Endothelial cell of umbilical vein (primary cell): ENCODE measurements around the gene THEM4. TPM values are rescaled to one million over a fixed set of nuclear protein-coding genes. Genes with fewer than 3 reads are reported as not detected.

ENCODE experiments used
- BruUV-seq: library from RNA; stranded (reverse); fragments of 400-500 nt; replicated peaks from 2 replicates; lab custom pipeline; 2021; lab: Mats Ljungman, UMichigan
- CTCF ChIA-PET: fragments of 300-600, 350-600 bp; sonication (Branson Sonifier 250); formaldehyde crosslinking; loops from one replicate; lab custom pipeline; 2021; ENCODE audit warnings: antibody characterized with exemption, inconsistent platforms; lab: Charles Lee
- POLR2A ChIA-PET: fragments of 300-600, 350-600 bp; sonication (Branson Sonifier 250); formaldehyde crosslinking; loops from one replicate; lab custom pipeline; 2021; ENCODE audit warnings: antibody characterized with exemption, inconsistent platforms; lab: Charles Lee
- DNase-seq: peaks from one replicate; pipeline ENCODE4 v3.0.0-alpha.2; 2011; ENCODE audit warnings: low read depth, low spot score
- FAIRE-seq: peaks from 2 replicates; lab custom pipeline; 2011; peaks lifted over from hg19 to GRCh38; lab: Jason Lieb, UNC
- H2AFZ ChIP-seq: 2 replicates; pipeline ENCODE4 v1.6.0; 2012; ENCODE audit warnings: low read depth, low read length, control low read depth, inconsistent platforms
- H3K27ac ChIP-seq: 2 replicates; pipeline ENCODE4 v1.5.1; 2011; ENCODE audit warnings: low read depth, mild to moderate bottlenecking, control low read depth, low read length, moderate library complexity; ENCODE audit not compliant: insufficient read depth
- H3K27me3 ChIP-seq, 2 experiments: 2 replicates each; pipeline versions ENCODE4 v1.6.0 to v1.6.1; 2011; ENCODE audit warnings: low read length in 2 of 2, mixed read lengths in 1 of 2; ENCODE audit not compliant: control insufficient read depth in 2 of 2, insufficient read depth in 2 of 2
- H3K36me3 ChIP-seq, 2 experiments: 2 replicates in 1 of 2; 3 replicates in 1 of 2; pipeline ENCODE4 v1.5.1; 2011; ENCODE audit warnings: low read length in 2 of 2, mild to moderate bottlenecking in 1 of 2, moderate library complexity in 1 of 2; ENCODE audit not compliant: control insufficient read depth in 2 of 2, insufficient read depth in 2 of 2; ENCODE audit errors: extremely low read depth in 1 of 2
- H3K4me1 ChIP-seq: 3 replicates; pipeline ENCODE4 v1.5.1; 2011; ENCODE audit warnings: mild to moderate bottlenecking, low read length; ENCODE audit not compliant: control insufficient read depth, insufficient read depth; ENCODE audit errors: extremely low read depth
- H3K4me2 ChIP-seq: 2 replicates; pipeline ENCODE4 v1.6.1; 2011; ENCODE audit warnings: low read length, control low read depth, mixed read lengths; ENCODE audit not compliant: insufficient read depth
- H3K4me3 ChIP-seq, 3 experiments: fragments of 200-600 bp in 1 of 3; sonication (generic), shearing (Covaris generic) in 1 of 3; replicated peaks in 1 of 3; 2 replicates each; pipeline ENCODE4 v1.5.1; 2011 to 2016; ENCODE audit warnings: control low read depth in 3 of 3, low read length in 3 of 3, mild to moderate bottlenecking in 2 of 3, inconsistent platforms in 1 of 3, low read depth in 1 of 3, moderate library complexity in 1 of 3; ENCODE audit not compliant: insufficient read depth in 1 of 3
- H3K79me2 ChIP-seq: 2 replicates; pipeline ENCODE4 v1.6.0; 2012; ENCODE audit warnings: low read length, inconsistent platforms; ENCODE audit not compliant: control insufficient read depth, insufficient read depth
- H3K9ac ChIP-seq: replicated peaks from 2 replicates; pipeline ENCODE3; 2011; ENCODE audit warnings: low read length, control low read depth; ENCODE audit not compliant: insufficient read depth; ENCODE audit errors: extremely low read depth
- H3K9me1 ChIP-seq: replicated peaks from 3 replicates; pipeline ENCODE4 v1.6.0; 2011; ENCODE audit warnings: mild to moderate bottlenecking, low read length; ENCODE audit not compliant: control insufficient read depth, insufficient read depth; ENCODE audit errors: extremely low read depth
- H3K9me3 ChIP-seq: replicated peaks from 2 replicates; pipeline ENCODE4 v1.5.1; 2012; ENCODE audit warnings: low read length, inconsistent platforms; ENCODE audit not compliant: control insufficient read depth, insufficient read depth
- H4K20me1 ChIP-seq: replicated peaks from 2 replicates; pipeline ENCODE3; 2011; ENCODE audit warnings: mild to moderate bottlenecking, low read length; ENCODE audit not compliant: control insufficient read depth, insufficient read depth; ENCODE audit errors: extremely low read depth
- EZH2 ChIP-seq: IDR thresholded peaks from 2 replicates; pipeline ENCODE4 v1.6.1; 2012; ENCODE audit warnings: borderline replicate concordance, low read depth, mild to moderate bottlenecking, moderate library complexity, low read length, inconsistent platforms; ENCODE audit not compliant: severe bottlenecking
- FOS ChIP-seq: IDR thresholded peaks from 2 replicates; pipeline ENCODE4 v1.6.1; 2011; ENCODE audit warnings: mild to moderate bottlenecking, low read length, moderate library complexity, borderline replicate concordance; ENCODE audit not compliant: insufficient read depth
- GATA2 ChIP-seq: IDR thresholded peaks from 2 replicates; pipeline ENCODE4 v1.7.0; 2011; ENCODE audit warnings: low read depth, mild to moderate bottlenecking, moderate library complexity, mixed read lengths, low read length; ENCODE audit not compliant: insufficient read length, insufficient read depth
- JUN ChIP-seq: IDR thresholded peaks from 2 replicates; pipeline ENCODE4 v1.6.1; 2011; ENCODE audit warnings: borderline replicate concordance, low read depth; ENCODE audit not compliant: insufficient read length, insufficient read depth
- MYC ChIP-seq: IDR thresholded peaks from one replicate; pipeline ENCODE4 v1.6.1; 2011; ENCODE audit warnings: mild to moderate bottlenecking, low read depth, low read length
- POLR2A ChIP-seq: IDR thresholded peaks from 2 replicates; pipeline ENCODE4 v1.6.1; 2012; ENCODE audit warnings: low read depth, mild to moderate bottlenecking, control low read depth, low read length
- POLR2AphosphoS5 ChIP-seq: IDR thresholded peaks from 2 replicates; pipeline ENCODE4 v1.6.1; 2012; ENCODE audit warnings: low read depth, mild to moderate bottlenecking, control low read depth, low read length, moderate library complexity; ENCODE audit not compliant: insufficient read depth
- dilution Hi-C: fragments of 300-500 bp; cut with MboI; formaldehyde crosslinking; loops from one replicate; pipeline ENCODE4 v1.15.0; 2019; ENCODE audit warnings: low sequenced_read_pairs; ENCODE audit not compliant: extremely low pct_ligation_motif_present
- intact Hi-C: fragments of 100-400 bp; cut with micrococcal nuclease; formaldehyde crosslinking; loops from one replicate; pipeline ENCODE4 v1.10.0; 2022
- polyA plus RNA-seq, 4 experiments: library from polyadenylated mRNA; depleted of rRNA in 3 of 4; stranded (reverse) in 3 of 4; unstranded in 1 of 4; fragments of >200 nt; gene quantifications; 2 replicates each; pipeline versions ENCODE4 v1.2.1 to v1.2.3, GENCODE V29; 2011 to 2012; ENCODE audit warnings: missing spikeins in 1 of 4
- total RNA-seq: library from RNA; stranded (reverse); gene quantifications from 2 replicates; pipeline ENCODE4 v1.2.3, GENCODE V29; 2021
- TF ChIP-seq, protein P1 (sequence below), 2 donors: IDR thresholded peaks; 1 replicate in 1 of 2; 2 replicates in 1 of 2; pipeline ENCODE4 v1.5.1; 2011; ENCODE audit warnings: low read length in 2 of 2, mild to moderate bottlenecking in 2 of 2, moderate library complexity in 2 of 2, control low read depth in 1 of 2, inconsistent platforms in 1 of 2, low read depth in 1 of 2; ENCODE audit not compliant: insufficient read depth in 1 of 2; ENCODE audit errors: extremely low read depth in 1 of 2
- TF ChIP-seq, protein P2 (sequence below): IDR thresholded peaks from 2 replicates; pipeline ENCODE4 v1.6.1; 2011; ENCODE audit not compliant: insufficient read depth, insufficient read length

THEM4 gene
- total and polyA plus RNA-seq, 2 donors (not counting 3 experiments of a cell fraction or from before 2014, with no cell fraction given) = 22.3 to 24.9 TPM

DNA sequence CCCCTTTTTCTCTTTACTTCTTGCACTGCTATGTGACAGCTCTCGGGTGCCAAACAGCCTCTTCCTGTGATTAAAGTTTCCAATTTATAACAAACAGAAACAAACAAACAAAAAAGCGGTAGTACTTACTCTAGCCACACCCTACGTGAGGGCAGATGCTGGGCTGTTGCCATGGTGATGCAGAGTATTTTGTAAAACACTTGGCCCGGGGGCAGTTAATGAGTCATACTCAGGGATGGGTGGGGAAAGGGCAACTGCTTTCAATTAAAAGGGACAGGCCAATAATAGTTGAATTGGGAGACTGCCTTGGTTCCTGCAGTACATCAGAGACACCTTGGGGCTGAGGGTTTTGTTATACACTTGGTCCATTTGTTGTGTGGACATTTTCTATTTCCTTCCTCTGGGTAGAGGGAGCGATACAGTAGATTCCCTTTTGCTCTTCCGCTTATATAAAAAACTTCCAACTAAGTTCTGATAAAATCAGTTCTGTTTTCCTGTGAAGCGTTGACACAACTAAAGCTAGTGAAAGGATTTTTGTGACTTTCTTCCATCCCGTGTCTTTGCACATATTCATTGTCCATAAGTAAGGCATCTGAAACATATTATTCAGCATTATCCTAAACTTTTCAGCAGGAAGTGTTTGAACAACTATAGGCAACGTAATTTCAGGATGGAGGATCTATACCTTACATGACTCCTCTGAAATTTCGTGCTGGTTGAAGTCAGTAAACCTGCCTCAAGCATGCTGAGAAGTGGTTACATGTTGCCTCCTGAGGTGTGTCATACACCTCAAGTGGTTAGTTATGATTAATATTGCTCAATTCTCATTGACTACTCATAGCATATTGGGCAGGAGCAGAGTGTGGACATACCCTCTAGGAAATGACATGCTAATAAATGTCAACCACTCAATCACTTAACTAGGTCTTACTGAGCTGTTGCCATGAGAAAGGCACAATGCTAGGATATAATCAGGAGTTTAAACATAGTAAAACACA is 36.7 kb upstream of the THEM4 start:
- peak overlapping the region; percentile 58 for H3K4me2 ChIP-seq
- H3K9ac ChIP-seq = peak overlapping the region; percentile 30
- TF ChIP-seq EZH2 (no peak), GATA2 (peak; percentile 51), POLR2A (no peak), FOS (peak; percentile 80), JUN (peak; percentile 93), POLR2AphosphoS5 (no peak), MYC (no peak)
- TF ChIP-seq, protein P1, sequence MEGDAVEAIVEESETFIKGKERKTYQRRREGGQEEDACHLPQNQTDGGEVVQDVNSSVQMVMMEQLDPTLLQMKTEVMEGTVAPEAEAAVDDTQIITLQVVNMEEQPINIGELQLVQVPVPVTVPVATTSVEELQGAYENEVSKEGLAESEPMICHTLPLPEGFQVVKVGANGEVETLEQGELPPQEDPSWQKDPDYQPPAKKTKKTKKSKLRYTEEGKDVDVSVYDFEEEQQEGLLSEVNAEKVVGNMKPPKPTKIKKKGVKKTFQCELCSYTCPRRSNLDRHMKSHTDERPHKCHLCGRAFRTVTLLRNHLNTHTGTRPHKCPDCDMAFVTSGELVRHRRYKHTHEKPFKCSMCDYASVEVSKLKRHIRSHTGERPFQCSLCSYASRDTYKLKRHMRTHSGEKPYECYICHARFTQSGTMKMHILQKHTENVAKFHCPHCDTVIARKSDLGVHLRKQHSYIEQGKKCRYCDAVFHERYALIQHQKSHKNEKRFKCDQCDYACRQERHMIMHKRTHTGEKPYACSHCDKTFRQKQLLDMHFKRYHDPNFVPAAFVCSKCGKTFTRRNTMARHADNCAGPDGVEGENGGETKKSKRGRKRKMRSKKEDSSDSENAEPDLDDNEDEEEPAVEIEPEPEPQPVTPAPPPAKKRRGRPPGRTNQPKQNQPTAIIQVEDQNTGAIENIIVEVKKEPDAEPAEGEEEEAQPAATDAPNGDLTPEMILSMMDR (IDR thresholded peaks at IDR 0.05; ENCODE audit: extremely low read depth in 1 of 2, insufficient read depth in 1 of 2, low read depth in 1 of 2, low read length in 2 of 2) = no peak
- TF ChIP-seq, protein P2, sequence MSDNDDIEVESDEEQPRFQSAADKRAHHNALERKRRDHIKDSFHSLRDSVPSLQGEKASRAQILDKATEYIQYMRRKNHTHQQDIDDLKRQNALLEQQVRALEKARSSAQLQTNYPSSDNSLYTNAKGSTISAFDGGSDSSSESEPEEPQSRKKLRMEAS = no peak
- ChIA-PET POLR2A (no interaction called here), CTCF (interaction anchor here (0.6 to 2.2 kb wide), 9 partner anchors 8 to 55 kb away, joined by 3 to 10 read pairs (median 3); partner anchors contain the start of gene THEM4)
- intact Hi-C loops (loop anchor here (1.0 to 2.0 kb wide), 2 partner anchors 15 to 46 kb away; no protein-coding TSS in a partner anchor), dilution Hi-C loops (no loop called here)
- H3K4me1 ChIP-seq = peaks cover 19% of the 10 kb centered on the region
- H3K79me2 ChIP-seq = no peaks in the 10 kb centered on the region
- H3K27me3 ChIP-seq = no peaks in the 10 kb centered on the region
- no peaks in the 10 kb centered on the region for H3K9me1 ChIP-seq
- FAIRE-seq = peak; percentile 85
- DNase-seq = peak; percentile 90
- no peaks in the 10 kb centered on the region for H3K36me3 ChIP-seq
- H3K27ac ChIP-seq = peak overlapping the region; percentile 58
- H2AFZ ChIP-seq = peak overlapping the region; percentile 25
- no peaks in the 10 kb centered on the region for H3K9me3 ChIP-seq
- TSS peak; percentile 74 for BruUV-seq
- no peak overlapping the region for H3K4me3 ChIP-seq
- no peaks in the 10 kb centered on the region for H4K20me1 ChIP-seq
